Nasal cavity respiratory epithelium epithelial cell of viscerocranial mucosa (primary cell): ENCODE measurements around the gene BTLA. TPM values are rescaled to one million over a fixed set of nuclear protein-coding genes. Genes with fewer than 3 reads are reported as not detected.

ENCODE experiments used
- total RNA-seq: library from RNA; depleted of rRNA; stranded (reverse); fragments of >200 nt; gene quantifications from 2 replicates; pipeline ENCODE4 v1.2.3, GENCODE V29; 2014

BTLA gene, protein sequence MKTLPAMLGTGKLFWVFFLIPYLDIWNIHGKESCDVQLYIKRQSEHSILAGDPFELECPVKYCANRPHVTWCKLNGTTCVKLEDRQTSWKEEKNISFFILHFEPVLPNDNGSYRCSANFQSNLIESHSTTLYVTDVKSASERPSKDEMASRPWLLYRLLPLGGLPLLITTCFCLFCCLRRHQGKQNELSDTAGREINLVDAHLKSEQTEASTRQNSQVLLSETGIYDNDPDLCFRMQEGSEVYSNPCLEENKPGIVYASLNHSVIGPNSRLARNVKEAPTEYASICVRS
- total RNA-seq = under 0.01 and 0.07 TPM in 2 replicates

GRCh38 chr3:112498914-112499711 is at the start of gene BTLA:
Gene BTLA, minus strand, starts transcription at chr3:112499472. Its CDS starts 114 bp downstream, at chr3:112499358.

Other genes starting within 250 kb of the BTLA start
- gene SLC9C1, start 205.3 kb downstream of the BTLA start, total RNA-seq = 0.21 TPM in 1 of 2 replicates, not detected in the other
- gene CD200, start 166.3 kb downstream of the BTLA start, total RNA-seq = under 0.01 and 0.21 TPM in 2 replicates
- gene ATG3, start 62.5 kb upstream of the BTLA start, total RNA-seq = 74.4 and 123 TPM in 2 replicates
- 28.0 and 32.0 TPM in 2 replicates for gene SLC35A5, start 62.6 kb upstream of the BTLA start, total RNA-seq
- 9.9 and 38.5 TPM in 2 replicates for gene CCDC80, start 141.7 kb upstream of the BTLA start, total RNA-seq